A673 (cell line): ENCODE data around the gene PWWP2B. TPM values are rescaled to one million over a fixed set of nuclear protein-coding genes. Genes with fewer than 3 reads are reported as not detected.

ENCODE experiments used
- BruUV-seq: library from RNA; stranded (reverse); fragments of 400-500 nt; replicated peaks from 2 replicates; lab custom pipeline; 2021; lab: Mats Ljungman, UMichigan
- CTCF ChIA-PET: fragments of 300-600 bp; sonication (Branson Sonifier 250); formaldehyde crosslinking; loops from one replicate; lab custom pipeline; 2022; ENCODE audit warnings: antibody characterized with exemption; lab: Charles Lee
- POLR2A ChIA-PET: fragments of 300-600 bp; sonication (Branson Sonifier 250); formaldehyde crosslinking; loops from one replicate; lab custom pipeline; 2022; ENCODE audit warnings: antibody characterized with exemption; ENCODE audit not compliant: low non-redundant PET; lab: Charles Lee
- DNase-seq: peaks from one replicate; pipeline ENCODE4 v3.0.0-alpha.2; 2015; ENCODE audit warnings: low spot score
- H3K27ac ChIP-seq: fragments of 200-600 bp; sonication (generic); 2 replicates; pipeline ENCODE4 v1.5.1; 2016; ENCODE audit warnings: mixed run types, low read depth, mild to moderate bottlenecking, mixed read lengths, antibody characterized with exemption, low read length; ENCODE audit not compliant: poor library complexity, severe bottlenecking
- H3K27me3 ChIP-seq: fragments of 200-600 bp; sonication (generic); replicated peaks from 2 replicates; pipeline ENCODE4 v1.6.1; 2017; ENCODE audit warnings: mixed run types, low read depth, mild to moderate bottlenecking, mixed read lengths, antibody characterized with exemption, low read length; ENCODE audit not compliant: insufficient read depth, poor library complexity
- H3K36me3 ChIP-seq: fragments of 200-600 bp; sonication (generic); 2 replicates; pipeline ENCODE4 v1.6.1; 2016; ENCODE audit warnings: mixed run types, mild to moderate bottlenecking, mixed read lengths, antibody characterized with exemption, low read length; ENCODE audit not compliant: insufficient read depth, poor library complexity, severe bottlenecking
- H3K4me1 ChIP-seq: fragments of 200-600 bp; sonication (generic); 2 replicates; pipeline ENCODE4 v1.6.1; 2017; ENCODE audit warnings: mixed run types, mild to moderate bottlenecking, mixed read lengths, antibody characterized with exemption, low read length; ENCODE audit not compliant: insufficient read depth, poor library complexity, severe bottlenecking
- H3K4me3 ChIP-seq: fragments of 200-600 bp; sonication (generic); 2 replicates; pipeline ENCODE4 v1.5.1; 2016; ENCODE audit warnings: low read depth, mixed run types, mild to moderate bottlenecking, mixed read lengths, low read length; ENCODE audit not compliant: poor library complexity, severe bottlenecking
- H3K9me3 ChIP-seq: fragments of 200-600 bp; sonication (generic); 2 replicates; pipeline ENCODE4 v1.6.1; 2016; ENCODE audit warnings: mixed run types, low read depth, mild to moderate bottlenecking, mixed read lengths, antibody characterized with exemption, low read length; ENCODE audit not compliant: poor library complexity, severe bottlenecking
- CTCF ChIP-seq: fragments of 300-800, 200-600 bp; sonication (generic); conservative IDR thresholded peaks from 2 replicates; pipeline ENCODE4 v1.5.1; 2017; ENCODE audit warnings: low read depth, mild to moderate bottlenecking, antibody characterized with exemption, low read length, moderate library complexity, mixed read lengths
- EZH2 ChIP-seq: fragments of 200-600 bp; sonication (generic); IDR thresholded peaks from 2 replicates; pipeline ENCODE4 v1.6.1; 2017; ENCODE audit warnings: borderline replicate concordance, low read depth, mild to moderate bottlenecking, mixed read lengths, antibody characterized with exemption, low read length; ENCODE audit not compliant: poor library complexity, severe bottlenecking
- intact Hi-C: fragments of 100-400 bp; cut with micrococcal nuclease; formaldehyde crosslinking; loops from one replicate; pipeline ENCODE4 v1.10.0; 2022; ENCODE audit not compliant: unreplicated experiment
- total RNA-seq: library from RNA; stranded (reverse); gene quantifications from 2 replicates; pipeline ENCODE4 v1.2.3, GENCODE V29; 2021

PWWP2B gene
- total RNA-seq, 1 experiment from 2014 or later = 18.6 TPM

GRCh38 chr10:132360766-132361447, 36.1 kb upstream of the PWWP2B start:
- intact Hi-C loops = no loop called here
- Histone ChIP-seq H3K4me1 (no peaks in the 10 kb centered on the region), H3K27ac (no peak overlapping the region), H3K4me3 (no peak overlapping the region), H3K36me3 (no peaks in the 10 kb centered on the region), H3K27me3 (no peaks in the 10 kb centered on the region), H3K9me3 (no peaks in the 10 kb centered on the region)
- TF ChIP-seq EZH2 = no peak
- TF ChIP-seq CTCF = peak; percentile 77
- ChIA-PET CTCF (interaction anchor here (0.5 kb wide), 1 partner anchor 136 kb away, joined by 3 read pairs; no protein-coding TSS in a partner anchor), POLR2A (no interaction called here)
- BruUV-seq = no TSS peak
- no peak for DNase-seq

GRCh38 chr10:132361581-132362101, 35.4 kb upstream of the PWWP2B start:
- BruUV-seq = no TSS peak
- TF ChIP-seq EZH2 = no peak
- ChIA-PET CTCF (interaction anchor here (0.5 kb wide), 1 partner anchor 137 kb away, joined by 3 read pairs; no protein-coding TSS in a partner anchor), POLR2A (no interaction called here)
- Histone ChIP-seq H3K27ac (no peak overlapping the region), H3K36me3 (no peaks in the 10 kb centered on the region), H3K9me3 (no peaks in the 10 kb centered on the region), H3K4me1 (no peaks in the 10 kb centered on the region), H3K27me3 (no peaks in the 10 kb centered on the region), H3K4me3 (no peak overlapping the region)
- no peak for DNase-seq
- intact Hi-C loops = no loop called here

GRCh38 chr10:132362151-132362611, 34.8 kb upstream of the PWWP2B start:
- intact Hi-C loops = no loop called here
- Histone ChIP-seq H3K4me3 (no peak overlapping the region), H3K9me3 (no peaks in the 10 kb centered on the region), H3K36me3 (no peaks in the 10 kb centered on the region), H3K27ac (no peak overlapping the region), H3K27me3 (no peaks in the 10 kb centered on the region), H3K4me1 (no peaks in the 10 kb centered on the region)
- DNase-seq = no peak
- POLR2A ChIA-PET = no interaction called here
- CTCF ChIA-PET = no interaction called here
- TF ChIP-seq CTCF = no peak
- TF ChIP-seq EZH2 = no peak
- no TSS peak for BruUV-seq
